ENCODE results near the gene ZXDC.

Gene ZXDC

DNA sequence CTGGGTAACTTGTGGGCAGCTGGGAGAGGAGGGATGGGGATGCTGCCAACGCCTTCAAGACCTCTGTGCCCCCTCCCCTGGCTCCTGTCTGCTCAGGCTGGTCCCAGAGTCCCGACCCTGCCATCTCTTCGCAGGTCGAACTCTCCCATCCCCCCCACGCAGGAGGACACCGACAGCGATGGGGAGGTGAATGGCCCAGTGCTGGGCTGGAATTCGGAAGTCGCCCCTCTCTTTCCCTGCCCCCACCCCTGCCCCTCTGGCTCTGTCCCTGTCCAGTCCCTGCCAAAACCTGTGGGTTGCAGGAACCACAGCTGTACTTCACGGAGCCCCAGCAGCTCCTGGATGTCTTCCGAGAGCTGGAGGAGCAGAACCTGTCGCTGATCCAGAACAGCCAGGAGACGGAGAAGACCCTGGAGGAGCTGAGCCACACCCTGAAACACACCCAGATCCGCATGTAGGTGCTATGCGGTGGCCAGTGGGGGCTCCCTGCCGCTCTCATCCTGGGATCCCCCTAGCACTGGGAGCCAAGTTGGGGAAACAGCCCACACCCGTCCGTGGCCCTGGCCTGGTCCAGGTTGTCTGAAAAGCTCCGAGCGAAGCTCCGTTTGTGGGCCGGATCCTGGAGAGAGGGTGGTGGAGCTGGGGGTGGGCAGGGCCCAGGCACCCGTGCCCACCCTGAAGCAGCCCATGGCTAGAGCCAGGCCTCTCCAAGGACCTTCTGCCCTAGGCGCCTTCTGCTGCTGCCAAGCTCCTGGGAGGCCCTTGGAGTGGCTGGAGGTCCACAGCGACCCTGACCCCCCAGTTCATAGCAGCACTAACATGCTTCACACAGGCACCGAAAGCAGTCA, 52.3 kb downstream of the ZXDC start:
- no peak overlapping the region for H3K27ac ChIP-seq
- TF ChIP-seq ZFX (IDR thresholded peaks at IDR 0.05; ENCODE audit: borderline replicate concordance), result no peak
- TF ChIP-seq, protein P1, sequence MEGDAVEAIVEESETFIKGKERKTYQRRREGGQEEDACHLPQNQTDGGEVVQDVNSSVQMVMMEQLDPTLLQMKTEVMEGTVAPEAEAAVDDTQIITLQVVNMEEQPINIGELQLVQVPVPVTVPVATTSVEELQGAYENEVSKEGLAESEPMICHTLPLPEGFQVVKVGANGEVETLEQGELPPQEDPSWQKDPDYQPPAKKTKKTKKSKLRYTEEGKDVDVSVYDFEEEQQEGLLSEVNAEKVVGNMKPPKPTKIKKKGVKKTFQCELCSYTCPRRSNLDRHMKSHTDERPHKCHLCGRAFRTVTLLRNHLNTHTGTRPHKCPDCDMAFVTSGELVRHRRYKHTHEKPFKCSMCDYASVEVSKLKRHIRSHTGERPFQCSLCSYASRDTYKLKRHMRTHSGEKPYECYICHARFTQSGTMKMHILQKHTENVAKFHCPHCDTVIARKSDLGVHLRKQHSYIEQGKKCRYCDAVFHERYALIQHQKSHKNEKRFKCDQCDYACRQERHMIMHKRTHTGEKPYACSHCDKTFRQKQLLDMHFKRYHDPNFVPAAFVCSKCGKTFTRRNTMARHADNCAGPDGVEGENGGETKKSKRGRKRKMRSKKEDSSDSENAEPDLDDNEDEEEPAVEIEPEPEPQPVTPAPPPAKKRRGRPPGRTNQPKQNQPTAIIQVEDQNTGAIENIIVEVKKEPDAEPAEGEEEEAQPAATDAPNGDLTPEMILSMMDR (IDR thresholded peaks at IDR 0.05), result no peak

DNA sequence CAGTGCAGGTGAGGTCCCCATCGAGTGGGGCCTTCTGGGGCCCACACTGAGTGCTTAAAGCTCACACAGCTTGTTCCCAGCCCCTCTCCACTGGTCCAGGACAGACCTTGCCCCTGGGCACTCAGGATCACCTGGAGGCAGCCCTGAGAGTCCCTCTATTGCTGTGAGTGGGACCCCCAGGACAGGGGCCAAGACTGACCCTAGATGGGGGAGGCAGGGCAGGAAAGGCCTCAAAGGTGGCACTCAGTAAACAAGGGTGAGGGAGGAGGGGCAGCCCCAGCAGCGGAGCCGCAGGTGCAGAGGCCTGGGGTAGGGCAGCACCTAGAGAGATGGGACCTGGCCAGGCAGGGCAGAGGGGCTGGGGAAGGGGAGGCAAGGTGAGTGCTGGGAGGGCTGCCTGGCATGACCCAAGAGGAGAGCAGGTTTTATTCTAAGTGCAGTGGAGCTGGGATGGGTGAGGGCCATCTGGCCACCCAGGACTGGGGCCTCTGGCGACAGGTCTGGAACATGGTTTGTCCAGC, 53.1 kb downstream of the ZXDC start:
- TF ChIP-seq ZFX (IDR thresholded peaks at IDR 0.05; ENCODE audit: borderline replicate concordance), result no peak
- TF ChIP-seq, protein P1 (IDR thresholded peaks at IDR 0.05), result no peak

DNA sequence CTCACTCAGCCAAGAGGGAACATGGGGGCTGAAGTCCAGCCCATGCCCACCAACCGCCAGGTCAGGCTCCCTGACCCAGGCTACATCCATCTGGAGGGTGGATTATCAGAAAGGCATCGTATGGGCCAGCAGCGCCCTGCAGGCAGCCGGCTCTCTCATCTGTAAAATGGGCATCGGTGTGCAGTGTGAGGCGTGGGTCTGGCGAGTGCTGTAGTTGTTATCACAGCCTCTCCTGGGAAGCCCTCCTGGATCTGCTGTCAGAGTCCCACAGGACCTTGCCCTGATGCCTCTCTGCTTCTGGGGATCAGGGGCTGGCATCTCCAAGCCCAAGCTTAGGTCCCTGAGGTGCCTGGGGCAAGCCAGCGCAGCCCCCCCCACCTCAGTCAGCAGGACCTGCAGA, 53.6 kb downstream of the ZXDC start:
- TF ChIP-seq, protein P1 (IDR thresholded peaks at IDR 0.05), result no peak
- TF ChIP-seq ZFX (IDR thresholded peaks at IDR 0.05; ENCODE audit: borderline replicate concordance), result no peak
- no peak overlapping the region for H3K27ac ChIP-seq

More for the DNA sequence above, 53.1 kb downstream of the ZXDC start:
- H3K27ac ChIP-seq, result no peak overlapping the region

DNA sequence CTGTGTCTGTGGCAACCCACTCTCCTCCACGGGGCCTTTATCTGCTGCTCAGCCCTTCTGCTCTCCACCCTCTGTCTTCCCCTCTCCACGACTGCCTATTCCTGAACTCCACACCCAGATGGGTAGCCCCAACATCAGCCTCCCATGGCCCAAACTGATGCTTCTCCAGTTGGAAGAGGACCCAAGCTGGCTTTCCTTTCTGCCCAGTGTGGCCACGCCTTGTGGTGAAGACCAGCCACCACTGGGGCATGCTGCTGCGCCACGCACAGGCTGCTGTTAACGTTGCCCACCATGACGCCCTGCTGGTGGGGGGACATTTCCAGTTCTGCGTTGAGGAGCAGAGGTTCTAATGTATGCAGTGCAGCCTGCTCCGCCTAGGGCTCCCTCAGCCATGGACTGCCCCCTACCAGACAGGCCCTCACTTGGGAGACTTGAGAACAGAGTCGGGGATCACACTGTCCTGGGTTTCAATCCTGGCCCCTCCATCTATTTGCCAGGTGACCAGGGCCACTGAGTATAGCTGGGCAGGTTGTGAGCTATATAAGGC, 54.0 kb downstream of the ZXDC start:
- no peak for TF ChIP-seq ZFX (IDR thresholded peaks at IDR 0.05; ENCODE audit: borderline replicate concordance)
- TF ChIP-seq, protein P1 (IDR thresholded peaks at IDR 0.05), result no peak
- no peak overlapping the region for H3K27ac ChIP-seq

- H3K27ac ChIP-seq, result no peak overlapping the region
- TF ChIP-seq, protein P1 (IDR thresholded peaks at IDR 0.05), result no peak
- no peak for TF ChIP-seq ZFX (IDR thresholded peaks at IDR 0.05; ENCODE audit: borderline replicate concordance)
These were observed 55.6 kb downstream of the ZXDC start for GRCh38 chr3:126419886-126420786.

DNA sequence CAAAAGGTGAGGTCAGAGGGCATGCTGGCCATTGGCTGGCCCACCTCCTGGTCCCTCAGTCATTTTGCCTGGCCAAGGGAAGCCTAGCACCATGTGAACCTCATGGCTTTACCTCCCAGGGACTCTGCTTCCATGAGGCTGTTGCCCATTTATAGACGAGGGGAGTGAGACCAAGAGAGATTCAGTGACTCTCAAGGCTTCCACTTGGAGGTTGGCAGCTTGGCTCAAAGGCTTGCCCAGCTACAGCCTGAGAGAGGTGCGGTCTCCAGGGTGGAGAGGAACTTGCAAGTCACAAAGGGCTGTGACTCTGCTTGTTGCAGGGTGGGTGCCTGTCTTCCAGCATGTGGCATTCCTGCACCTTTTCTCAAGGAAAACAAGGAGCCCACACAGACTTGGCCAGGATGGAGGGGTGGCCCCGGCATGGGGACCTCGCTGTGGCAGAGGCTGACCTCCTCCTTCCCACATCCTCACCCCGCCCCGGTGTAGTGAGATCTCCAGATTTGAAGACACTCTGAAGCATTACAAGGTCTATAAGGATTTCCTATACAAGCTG, 56.5 kb downstream of the ZXDC start:
- H3K27ac ChIP-seq, result no peak overlapping the region
- TF ChIP-seq, protein P1 (IDR thresholded peaks at IDR 0.05), result no peak
- TF ChIP-seq ZFX (IDR thresholded peaks at IDR 0.05; ENCODE audit: borderline replicate concordance), result no peak

Measured in 22Rv1 (cell line).